ENCODE data around the gene HPX. TPM values are rescaled to one million over a fixed set of nuclear protein-coding genes. Genes with fewer than 3 reads are reported as not detected.

The HPX gene
- total RNA-seq, 2 donors from 2014 or later = 1.8 to 5.3 TPM

DNA sequence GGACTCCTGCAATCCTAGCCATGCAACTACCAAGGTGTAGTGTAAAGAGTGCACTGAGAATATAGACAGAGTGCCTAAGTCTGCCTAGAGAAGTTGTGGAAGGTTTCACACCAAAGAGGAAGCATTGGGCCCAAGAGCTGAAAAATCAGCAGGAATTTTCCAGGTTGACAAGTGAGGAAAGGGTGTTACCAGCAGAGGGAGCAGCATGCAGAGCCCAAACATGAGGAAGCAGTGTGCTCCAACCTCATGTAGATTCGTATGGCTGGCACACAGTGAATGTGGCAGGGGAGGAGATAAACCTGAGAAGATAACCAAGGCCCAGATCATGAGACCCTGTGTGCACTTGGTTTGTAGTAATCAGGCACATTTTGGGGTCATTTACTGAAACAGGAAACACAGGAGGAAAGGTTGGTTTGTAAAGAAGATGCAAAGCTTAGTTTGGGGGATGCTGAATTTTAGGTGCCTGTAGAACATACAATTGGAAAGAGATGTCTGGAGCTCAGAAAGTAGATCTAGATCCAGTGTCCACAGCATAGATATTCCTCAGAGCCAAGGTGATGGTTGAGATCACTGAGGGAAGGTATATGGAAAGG is 1.7 kb downstream of the HPX start:
- intact Hi-C loops (cut with DNase I) = loop anchor here (2.0 kb wide), 1 partner anchor 66 kb away; no protein-coding TSS in a partner anchor

GRCh38 chr11:6437993-6438392 is 2.8 kb downstream of the HPX start:
- no peak for TF ChIP-seq CTCF (IDR thresholded peaks at IDR 0.05)
- no peak for DNase-seq
- Histone ChIP-seq H3K36me3 (no peaks in the 10 kb centered on the region), H3K9ac (ENCODE audit: low read depth in 2 of 2, low read length in 2 of 2) (no peak overlapping the region), H3K27ac (no peak overlapping the region), H3K27me3 (no peaks in the 10 kb centered on the region), H3K4me3 (no peak overlapping the region), H3K4me1 (no peaks in the 10 kb centered on the region), H3K9me3 (no peaks in the 10 kb centered on the region)
- intact Hi-C loops (cut with DNase I) = loop anchor here (2.0 kb wide), 1 partner anchor 67 kb away; no protein-coding TSS in a partner anchor

More for the DNA sequence above, 1.7 kb downstream of the HPX start:
- TF ChIP-seq CTCF (IDR thresholded peaks at IDR 0.05) = peak; percentile 68
- H3K9me3 ChIP-seq = no peaks in the 10 kb centered on the region
- peak; percentile 70 for DNase-seq
- no peaks in the 10 kb centered on the region for H3K4me1 ChIP-seq
- H3K4me3 ChIP-seq = no peak overlapping the region
- no peaks in the 10 kb centered on the region for H3K27me3 ChIP-seq
- H3K36me3 ChIP-seq = no peaks in the 10 kb centered on the region
- H3K27ac ChIP-seq = no peak overlapping the region
- H3K9ac ChIP-seq (ENCODE audit: low read depth in 2 of 2, low read length in 2 of 2) = no peak overlapping the region

DNA sequence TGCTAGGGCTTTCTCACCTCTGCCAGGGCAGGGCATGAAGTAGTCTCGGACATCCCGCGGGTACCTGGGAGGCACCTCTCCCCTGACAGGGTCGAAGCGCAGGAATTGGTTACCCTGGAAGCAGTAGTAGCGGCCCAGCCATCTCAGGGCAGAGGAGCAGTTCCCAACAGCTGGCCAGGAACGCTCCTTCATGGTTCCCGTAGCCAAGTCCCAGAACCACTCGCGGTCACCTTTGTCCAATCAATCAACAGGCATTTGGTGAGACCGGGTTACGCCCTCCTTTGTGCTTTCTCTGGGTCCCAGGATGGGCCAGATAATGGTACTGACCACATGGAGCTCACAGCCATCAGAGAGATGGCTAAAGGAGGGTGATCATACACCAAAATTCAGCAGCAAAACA is 3.4 kb downstream of the HPX start:
- Histone ChIP-seq H3K9me3 (no peaks in the 10 kb centered on the region), H3K4me1 (no peaks in the 10 kb centered on the region), H3K27me3 (no peaks in the 10 kb centered on the region), H3K4me3 (no peak overlapping the region), H3K36me3 (no peaks in the 10 kb centered on the region), H3K27ac (no peak overlapping the region), H3K9ac (ENCODE audit: low read depth in 2 of 2, low read length in 2 of 2) (no peak overlapping the region)
- TF ChIP-seq CTCF (IDR thresholded peaks at IDR 0.05) = no peak
- DNase-seq = no peak
- intact Hi-C loops (cut with DNase I) = no loop called here

DNA sequence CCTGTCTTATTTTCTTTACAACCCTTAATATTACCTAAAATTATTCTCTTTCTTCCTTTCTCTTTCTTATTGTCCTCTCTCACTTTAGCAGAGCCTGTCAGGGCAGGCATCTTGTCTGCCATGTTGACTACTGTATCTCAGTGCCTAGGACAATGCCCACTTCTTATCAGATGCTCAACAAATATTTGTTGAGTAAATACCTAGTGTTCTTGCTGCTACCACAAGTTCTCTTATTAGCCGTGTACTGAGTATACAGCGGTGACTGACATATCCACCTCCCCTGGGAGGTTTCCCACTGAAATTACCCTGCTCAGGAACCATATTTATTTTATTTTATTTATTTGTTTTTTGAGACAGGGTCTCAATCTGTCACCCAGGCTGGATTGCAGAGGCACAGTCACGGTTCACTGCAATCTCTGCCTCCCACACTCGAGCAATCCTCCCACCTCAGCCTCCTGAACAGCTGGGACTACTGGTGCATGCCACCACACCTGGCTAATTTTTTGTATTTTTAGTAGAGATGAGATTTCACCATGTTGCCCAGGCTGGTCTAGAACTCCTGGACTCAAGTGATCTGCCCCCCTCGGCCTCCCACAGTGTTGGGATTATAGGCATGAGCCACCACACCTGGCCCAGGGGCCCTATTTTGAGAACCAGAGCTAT is 6.7 kb downstream of the HPX start:
- no peak overlapping the region for H3K9ac ChIP-seq (ENCODE audit: low read depth in 2 of 2, low read length in 2 of 2)
- intact Hi-C loops (cut with DNase I) = no loop called here
- H3K9me3 ChIP-seq = no peaks in the 10 kb centered on the region
- no peak for TF ChIP-seq CTCF (IDR thresholded peaks at IDR 0.05)
- H3K4me3 ChIP-seq = no peak overlapping the region
- H3K36me3 ChIP-seq = no peaks in the 10 kb centered on the region
- no peak overlapping the region for H3K27ac ChIP-seq
- no peaks in the 10 kb centered on the region for H3K27me3 ChIP-seq
- H3K4me1 ChIP-seq = no peaks in the 10 kb centered on the region
- DNase-seq = no peak

DNA sequence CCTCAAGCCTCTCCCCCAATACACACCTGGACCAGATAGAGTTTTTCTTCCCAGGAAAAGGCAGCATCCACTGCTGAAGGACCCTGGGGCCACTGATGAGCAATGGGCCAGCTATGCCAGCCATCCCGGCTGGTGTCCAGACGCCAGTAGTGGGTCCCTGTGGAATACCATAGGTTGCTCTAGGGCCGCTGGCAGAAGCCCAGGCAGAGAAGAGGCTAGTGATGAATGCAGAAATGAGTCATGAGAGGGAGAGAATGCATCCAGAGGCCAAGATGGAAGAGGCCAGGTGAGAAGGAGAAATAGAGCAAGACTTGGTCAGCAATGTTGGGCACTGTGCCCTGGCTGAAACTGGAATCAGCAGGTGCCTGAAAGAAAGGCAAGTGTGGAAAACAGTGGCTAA is 8.9 kb downstream of the HPX start:
- no peaks in the 10 kb centered on the region for H3K9me3 ChIP-seq
- H3K4me1 ChIP-seq = no peaks in the 10 kb centered on the region
- no peak for TF ChIP-seq CTCF (IDR thresholded peaks at IDR 0.05)
- H3K27me3 ChIP-seq = no peaks in the 10 kb centered on the region
- no peak overlapping the region for H3K27ac ChIP-seq
- H3K36me3 ChIP-seq = no peaks in the 10 kb centered on the region
- no peak overlapping the region for H3K4me3 ChIP-seq
- no peak for DNase-seq
- H3K9ac ChIP-seq (ENCODE audit: low read depth in 2 of 2, low read length in 2 of 2) = no peak overlapping the region
- intact Hi-C loops (cut with DNase I) = no loop called here
